NCI-H1417 treated with DMSO at 0.1 percent for 48 hours (cell line): ENCODE data around the gene RNF213.
"Not testable (repeated sequence)": the region's sequence is repeated elsewhere in the genome, so short reads cannot be mapped to it uniquely, and the experiment has no call there.

Experiments used
- DNase-seq: peaks from one replicate; lab custom pipeline; 2025; lab: John Stamatoyannopoulos, UW

RNF213 gene

DNA sequence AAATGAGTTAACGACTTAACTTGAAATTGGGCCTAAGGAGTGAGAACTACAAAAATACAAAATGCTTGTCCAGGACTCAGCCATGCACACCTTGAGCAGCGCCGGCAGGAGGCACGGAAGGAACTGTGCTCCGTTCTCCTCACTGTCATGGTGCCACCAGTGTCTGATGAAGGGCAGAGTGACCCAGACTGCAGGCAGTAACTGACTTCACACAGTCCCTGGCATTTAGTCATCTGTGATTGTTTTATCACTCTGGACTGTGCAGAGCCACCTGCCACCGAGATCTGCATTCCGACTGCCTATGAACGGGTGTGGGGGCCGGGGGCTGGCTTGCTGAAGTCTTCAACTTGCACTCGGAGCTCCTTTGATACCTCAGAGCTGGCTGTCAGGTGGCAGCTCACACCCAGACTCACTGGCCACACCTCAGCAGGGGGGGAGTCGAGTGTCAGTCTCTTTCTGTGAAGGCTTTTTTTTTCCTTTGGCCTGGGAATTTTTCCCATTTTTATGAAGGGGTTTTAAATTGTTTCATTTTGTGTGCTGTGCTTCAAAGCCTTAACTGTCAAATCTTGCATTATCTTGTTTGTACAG lies 134.1 kb downstream of the RNF213 start:
- DNase-seq = no peak

DNA sequence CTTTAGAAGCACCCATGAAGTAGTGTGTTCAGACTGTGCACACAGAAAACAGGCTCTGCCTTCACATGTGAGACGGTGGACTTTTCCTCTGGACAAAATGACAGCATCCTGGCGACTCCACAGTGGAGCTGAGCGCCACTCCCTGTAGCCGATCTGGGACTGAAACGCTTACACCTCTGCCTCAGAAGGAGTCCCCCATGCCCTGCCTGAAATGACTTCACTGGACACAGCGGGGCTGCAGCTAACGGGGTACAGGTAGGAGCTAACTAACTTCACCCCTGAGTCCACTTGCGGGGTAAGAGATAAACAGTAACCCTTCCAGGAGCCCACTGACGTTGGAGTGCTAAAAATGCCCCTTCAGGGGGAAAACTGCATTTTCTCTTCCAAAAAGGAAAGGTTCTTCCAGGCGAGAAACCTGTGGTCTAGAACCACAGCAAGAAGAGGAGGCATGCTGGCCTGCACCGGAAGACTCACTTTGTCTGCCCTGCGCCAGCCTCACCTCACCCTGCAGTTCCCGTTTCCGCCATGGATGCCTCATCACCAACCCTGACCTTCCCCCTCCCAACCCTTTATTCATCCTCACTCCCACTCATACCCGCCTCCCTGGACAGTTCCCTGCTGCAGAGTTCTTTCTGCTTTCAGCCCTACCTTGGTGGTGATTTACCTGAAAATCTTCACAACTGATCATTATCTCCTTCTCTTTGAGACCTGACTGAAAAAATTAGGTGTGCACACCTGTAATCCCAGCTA lies 134.9 kb downstream of the RNF213 start:
- DNase-seq = no peak

DNA sequence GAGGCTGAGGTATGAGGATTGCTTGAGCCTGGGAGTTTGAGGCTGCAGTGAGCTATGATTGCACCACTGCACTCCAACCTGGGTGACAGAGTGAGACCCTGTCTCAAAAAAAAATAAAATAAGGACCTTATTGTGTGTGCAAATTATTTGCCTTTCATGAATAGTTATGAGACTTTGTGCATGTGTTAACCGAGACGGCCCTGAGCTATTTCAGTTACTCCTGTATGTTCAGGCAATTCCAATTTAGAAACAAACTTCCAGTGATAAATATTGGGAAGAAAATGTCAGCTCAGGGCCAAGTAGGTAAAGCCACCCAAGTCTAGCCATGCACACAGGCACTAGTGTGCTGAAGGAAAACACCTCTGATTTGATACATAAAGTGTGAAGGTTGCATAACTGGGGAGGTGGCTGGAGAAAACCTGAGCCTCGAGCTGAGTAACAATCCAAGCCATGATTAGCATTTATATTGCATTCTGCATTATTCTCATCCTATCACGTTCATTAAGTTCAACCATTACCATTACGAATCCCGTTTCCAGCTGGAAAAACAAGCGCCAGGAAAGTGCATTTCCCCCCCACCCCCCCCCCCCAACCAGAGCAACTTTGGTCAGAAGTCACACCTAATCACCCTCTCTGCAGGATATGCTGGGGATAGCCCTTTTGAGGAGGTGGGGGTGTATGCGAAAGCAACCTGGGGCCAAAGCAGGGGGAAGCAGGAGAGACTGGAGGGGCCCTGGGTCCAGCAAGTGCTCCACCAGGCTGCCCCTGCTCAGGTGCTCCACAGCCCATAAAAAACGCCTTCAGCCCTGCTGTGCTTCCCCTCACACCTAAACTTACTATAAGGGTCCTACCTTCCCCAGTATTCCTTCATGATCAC lies 135.7 kb downstream of the RNF213 start:
- no peak for DNase-seq

DNA sequence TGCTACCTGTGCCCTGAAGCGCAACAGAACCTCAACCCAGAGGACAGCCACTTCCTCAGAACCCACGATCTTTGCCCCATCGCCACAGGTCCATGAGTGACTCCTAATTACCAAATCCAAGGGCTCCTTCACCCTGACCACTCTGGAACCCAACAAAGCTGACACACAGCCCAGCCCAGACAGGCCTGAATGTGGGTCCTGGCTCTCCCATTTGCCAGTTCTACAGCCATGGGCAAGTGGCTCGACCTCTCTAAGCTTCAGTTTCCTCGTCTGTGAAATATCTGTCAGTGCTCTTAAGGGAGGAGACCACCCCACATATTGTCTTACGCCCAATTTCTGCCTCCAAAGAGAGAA lies 136.4 kb downstream of the RNF213 start:
- no peak for DNase-seq

DNA sequence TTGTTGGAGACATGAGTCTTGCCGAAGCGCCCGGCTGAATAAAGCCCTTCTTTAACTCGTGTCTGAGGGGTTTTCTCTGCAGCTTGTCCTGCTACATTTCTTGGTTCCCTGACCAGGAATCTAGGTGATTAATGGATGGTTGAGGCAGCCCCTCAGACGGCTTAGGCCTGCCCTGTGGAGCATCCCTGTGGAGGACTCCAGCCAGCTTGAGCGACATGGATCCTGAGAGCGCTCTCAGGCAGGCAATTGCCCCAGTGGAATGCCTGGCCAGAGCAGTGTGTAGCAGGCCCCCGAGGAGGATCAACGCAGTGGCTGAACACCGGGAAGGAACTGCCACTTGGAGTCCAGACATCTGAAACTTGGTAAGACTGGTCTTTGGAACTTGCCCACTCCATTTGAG lies 137.0 kb downstream of the RNF213 start:
- DNase-seq = no peak

DNA sequence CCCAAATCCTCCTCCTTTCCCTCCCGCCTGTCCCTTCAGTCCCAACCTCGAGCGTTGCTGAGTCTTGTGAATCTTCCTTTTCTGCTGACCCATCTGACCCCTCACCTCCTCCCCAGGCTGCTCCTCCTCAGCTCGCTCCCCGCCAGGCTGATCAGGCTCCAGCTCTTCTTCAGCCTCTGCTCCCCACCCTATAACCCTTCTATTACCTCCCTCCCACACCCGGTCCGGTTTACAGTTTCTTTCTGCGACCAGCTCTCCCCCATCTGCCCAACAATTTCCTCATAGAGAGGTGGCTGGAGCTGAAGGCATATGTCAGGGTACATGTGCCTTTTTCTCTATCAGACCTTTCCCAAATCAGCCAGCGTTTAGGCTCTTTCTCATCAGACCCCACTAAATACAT lies 140.4 kb downstream of the RNF213 start:
- not testable (repeated sequence) for DNase-seq

DNA sequence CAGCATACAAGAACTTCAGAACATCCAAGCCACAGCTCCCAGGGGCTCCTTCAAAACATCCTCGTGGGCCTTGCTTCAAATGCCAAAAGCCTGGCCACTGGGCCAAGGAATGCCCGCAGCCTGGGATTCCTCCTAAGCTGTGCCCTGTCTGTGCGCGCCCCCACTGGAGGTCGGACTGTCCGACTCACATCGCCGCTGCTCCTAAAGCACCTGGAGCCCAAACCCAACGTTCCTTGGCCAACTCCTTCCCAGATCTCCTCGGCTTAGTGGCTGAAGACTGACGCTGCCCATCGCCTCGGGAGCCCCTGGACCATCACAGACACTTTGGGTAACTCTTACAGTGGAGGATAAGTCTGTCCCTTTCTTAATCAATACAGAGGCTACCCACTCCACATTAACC lies 141.4 kb downstream of the RNF213 start:
- not testable (repeated sequence) for DNase-seq

DNA sequence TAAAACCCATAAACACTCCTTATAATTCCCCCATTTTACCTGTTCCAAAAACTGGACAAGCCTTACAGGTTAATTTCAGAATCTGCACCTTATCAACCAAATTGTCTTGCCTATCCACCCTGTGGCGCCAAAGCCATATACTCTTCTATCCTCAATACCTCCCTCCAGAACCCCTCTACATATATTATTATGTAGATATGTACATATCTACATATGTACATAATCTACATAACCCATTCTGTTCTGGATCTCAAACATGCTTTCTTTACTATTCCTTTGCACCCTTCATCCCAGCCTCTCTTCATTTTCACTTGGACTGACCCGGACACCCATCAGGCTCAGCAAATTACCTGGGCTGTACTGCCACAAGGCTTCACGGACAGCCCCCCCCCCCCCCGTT lies 142.3 kb downstream of the RNF213 start:
- no peak for DNase-seq

DNA sequence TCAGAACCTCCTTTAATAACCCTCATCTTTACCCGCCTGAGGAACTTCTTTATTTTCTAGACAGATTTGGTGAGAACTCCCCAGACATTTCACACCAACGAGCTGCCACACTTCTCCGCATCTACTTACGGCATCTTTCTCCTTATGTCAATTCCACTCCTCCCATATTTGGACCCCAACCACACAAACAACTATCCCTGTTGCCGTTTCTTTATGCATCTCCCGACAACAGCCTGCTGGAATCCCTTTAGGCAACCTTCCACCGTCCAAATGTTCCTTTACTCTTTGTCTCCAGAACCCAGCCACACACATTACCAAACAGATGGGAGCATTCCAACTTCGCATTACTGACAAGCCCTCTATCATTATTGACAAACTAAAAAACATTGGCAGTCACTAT lies 145.5 kb downstream of the RNF213 start:
- DNase-seq = no peak

DNA sequence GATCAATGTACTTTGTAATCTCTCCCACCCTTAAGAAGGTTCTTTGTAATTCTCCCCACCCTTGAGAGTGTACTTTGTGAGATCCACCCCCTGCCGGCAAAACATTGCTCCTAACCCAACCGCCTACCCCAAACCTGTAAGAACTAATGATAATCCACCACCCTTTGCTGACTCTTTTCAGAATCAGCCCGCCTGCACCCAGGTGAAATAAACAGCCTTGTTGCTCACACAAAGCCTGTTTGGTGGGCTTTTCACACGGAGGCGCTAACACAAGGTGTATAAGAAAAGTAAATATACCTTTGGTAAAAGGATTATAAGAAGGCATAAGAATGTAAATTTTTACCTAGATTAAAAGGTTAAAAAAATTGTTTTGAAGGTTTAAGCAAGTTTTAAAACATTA lies 147.3 kb downstream of the RNF213 start:
- DNase-seq = not testable (repeated sequence)

DNA sequence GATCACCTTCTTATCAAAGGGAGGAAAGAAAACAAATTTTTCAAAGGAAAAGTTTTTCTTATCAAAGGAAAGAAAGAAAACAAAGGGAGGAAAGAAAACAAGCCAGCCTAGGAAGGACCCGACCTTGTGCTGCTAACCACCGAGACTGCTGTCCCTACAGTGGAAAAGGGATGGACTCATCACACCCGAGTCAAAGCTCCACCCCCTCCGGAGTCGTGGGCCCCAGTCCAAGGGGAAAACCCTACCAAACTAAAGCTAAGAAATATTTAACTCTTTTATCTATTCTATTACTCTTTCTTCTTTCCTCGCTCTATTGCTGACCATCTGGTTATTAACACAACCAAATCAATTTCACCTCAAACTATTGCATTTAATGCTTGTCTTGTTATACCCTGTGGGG lies 148.2 kb downstream of the RNF213 start:
- DNase-seq = no peak

DNA sequence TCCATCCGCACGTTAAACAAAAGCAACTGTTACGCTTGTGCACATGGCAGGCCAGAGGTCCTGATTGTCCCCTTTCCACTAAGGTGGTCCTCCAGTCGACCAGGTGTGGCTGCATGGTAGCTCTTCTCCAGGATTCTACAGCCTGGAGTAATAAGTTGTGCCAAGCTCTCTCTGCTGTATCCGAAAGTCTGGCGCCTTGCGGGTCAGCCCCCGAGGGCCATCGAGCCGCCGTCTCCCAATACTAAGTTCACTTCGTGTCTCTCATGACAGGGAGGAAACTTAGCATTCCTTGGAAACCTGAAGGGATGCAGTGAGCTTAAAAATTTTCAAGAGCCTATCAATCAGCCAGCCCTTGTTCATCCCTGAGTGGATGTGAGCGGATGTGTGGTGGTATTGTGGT lies 149.0 kb downstream of the RNF213 start:
- no peak for DNase-seq

DNA sequence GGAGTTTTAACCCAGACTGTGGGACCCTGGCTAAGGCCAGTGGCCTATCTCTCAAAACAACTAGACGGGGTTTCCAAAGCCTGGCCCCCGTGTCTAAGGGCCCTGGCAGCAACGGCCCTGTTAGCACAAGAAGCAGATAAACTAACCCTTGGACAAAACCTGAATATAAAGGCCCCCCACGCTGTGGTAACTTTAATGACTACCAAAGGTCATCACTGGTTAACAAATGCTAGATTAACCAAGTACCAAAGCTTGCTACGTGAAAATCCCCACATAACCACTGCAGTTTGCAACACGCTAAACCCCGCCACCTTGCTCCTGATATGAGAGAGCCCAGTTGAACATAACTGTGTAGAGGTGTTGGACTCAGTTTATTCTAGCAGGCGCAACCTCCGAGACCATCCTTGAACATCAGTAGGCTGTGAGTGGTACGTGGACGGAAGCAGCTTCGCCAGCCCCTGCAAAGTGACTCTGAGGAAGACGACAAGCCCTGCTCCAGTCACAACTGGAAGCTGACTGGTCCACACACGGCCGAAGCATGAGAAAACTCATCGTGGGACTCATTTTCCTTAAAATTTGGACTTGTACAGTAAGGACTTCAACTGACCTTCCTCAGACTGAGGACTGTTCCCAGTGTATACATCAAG lies 149.9 kb downstream of the RNF213 start:
- DNase-seq = not testable (repeated sequence)

DNA sequence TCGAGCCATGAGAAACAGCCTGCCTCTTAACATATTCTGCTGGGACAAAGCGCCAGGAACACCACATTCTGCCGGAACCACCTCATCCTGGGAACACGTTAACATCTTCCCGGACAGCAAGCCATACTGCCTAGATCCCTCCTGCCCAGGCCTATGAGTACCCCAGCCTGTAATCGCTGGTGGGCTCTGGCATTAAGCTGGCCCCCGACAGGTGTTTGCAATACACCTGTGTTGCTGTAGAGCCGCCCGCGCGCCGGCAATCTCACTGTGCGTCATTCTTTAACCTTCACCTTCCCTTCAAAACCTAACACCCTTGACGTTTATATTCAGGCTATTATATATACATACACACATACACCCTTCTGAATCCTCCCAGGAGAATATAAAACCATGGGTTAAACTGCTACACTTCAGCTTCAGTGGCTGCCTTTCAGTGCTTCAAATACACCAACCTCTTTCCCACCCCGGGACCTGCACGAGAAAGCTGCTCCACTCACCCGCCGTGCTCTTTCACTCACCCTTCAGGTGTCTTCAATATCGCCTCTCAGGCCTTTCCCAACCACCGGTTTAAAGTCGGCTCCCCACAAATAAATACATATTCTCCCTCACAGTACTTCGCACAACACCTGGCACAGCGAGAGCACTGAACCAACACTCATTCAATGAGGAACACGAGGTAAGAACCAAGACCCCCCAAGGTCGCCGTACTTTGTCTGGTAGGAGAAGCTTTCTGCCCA lies 153.3 kb downstream of the RNF213 start:
- DNase-seq = no peak

DNA sequence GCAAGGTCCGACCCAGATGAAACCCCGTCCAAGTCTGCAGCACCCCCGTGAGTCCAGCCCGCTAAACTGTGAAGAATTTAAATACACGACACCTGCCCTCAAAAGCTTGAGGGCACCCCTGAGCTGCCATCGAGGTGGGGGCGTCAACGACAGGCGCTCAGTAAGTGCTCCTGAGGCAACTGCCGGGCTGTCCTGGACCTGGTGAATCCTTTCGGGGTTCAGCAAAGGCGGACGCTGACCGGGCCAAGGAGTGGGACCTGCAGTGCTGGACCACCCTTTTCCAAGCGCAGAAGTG lies 153.8 kb downstream of the RNF213 start:
- no peak for DNase-seq

DNA sequence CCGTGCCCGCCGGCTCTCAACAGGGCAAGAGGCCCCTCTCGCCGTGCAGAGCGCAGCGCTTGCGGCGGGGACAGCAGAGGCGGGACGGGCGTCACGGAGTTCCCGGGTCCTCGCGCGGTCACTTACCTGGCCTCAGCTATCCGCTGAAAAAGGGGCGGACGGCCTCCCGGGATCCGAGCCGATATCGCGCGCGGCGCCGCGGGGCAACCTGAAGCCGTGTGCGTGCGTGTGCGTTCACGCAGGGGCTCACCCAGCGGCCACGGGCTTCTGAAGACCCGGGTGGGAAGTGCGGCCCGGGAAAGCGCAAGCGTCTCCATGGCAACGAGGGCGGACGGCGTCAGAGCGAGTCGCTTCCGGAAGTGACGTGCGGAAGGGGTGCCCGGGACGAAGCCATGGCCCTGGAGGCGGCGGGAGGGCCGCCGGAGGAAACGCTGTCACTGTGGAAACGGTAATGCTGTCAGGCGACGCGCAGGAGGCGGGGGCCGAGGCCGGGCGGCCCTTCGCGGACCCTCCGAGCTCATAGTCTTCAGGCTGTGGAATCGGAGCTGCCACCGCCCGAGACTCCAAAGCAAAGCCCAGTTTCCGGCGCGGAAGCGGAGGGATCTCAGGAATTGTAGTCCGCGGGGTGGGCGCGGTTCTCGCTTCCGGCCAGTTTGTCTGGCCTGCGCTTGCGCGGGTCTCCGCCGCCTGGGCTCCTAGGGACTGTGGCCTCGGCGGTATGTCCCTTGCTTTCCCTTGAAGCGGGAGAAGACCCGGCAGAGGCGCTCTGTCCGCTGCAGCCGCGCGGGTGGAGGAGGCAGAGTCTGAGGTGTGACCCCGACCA lies 154.4 kb downstream of the RNF213 start, which contains the start of gene ENDOV:
Gene ENDOV (plus strand): TSS at position 365 of the 823 bp plus-strand sequence. CDS start 28 bp downstream, at position 393.
- DNase-seq = peak; percentile 59

DNA sequence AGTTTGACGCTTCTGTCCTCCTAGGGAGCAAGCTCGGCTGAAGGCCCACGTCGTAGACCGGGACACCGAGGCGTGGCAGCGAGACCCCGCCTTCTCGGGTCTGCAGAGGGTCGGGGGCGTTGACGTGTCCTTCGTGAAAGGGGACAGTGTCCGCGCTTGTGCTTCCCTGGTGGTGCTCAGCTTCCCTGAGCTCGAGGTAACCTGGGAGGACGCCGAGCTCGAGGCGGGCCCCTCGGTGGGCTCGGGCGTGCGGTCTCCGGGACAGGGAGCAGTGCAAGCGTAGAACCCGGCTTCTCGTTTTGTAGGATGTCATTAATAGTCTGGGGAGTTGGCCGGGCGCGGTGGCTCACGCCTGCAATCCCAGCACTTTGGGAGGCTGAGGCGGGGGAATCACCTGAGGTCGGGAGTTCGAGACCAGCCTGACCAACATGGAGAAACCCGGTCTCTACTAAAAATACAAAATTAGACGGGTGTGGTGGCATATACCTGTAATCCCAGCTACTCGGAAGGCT lies 155.0 kb downstream of the RNF213 start:
- no peak for DNase-seq

DNA sequence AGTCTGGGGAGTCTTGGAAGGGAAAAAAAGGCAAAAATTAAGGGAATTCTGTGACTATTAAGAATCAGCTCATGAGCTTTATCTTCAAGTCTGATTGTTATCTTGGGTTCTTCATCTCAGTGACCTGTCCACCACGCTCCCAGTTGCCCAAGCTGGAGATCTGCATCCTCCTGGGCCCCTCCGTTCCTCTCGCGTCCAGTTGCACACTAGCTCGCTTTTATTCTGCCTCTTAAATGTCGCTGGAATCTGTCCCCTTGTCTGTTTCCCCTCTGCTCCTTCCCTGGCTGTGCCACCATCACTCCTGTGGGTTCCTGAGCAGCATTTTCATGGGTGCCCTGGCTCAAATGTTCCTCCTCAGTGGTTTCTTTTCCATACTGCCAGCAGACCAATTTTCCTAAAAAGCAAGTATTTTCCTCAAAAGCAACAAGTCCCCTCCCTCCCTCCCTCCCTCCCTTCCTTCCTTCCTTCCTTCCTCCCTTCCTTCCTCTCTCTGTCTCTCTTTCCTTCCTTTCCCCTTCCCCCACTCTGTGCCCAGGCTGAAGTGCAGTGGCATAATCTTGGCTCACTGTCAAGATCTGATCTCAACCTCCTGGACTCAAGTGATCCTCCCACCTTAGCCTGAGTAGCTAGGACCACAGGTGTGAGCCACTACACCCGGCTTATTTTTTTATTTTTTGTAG lies 155.7 kb downstream of the RNF213 start:
- DNase-seq = no peak

DNA sequence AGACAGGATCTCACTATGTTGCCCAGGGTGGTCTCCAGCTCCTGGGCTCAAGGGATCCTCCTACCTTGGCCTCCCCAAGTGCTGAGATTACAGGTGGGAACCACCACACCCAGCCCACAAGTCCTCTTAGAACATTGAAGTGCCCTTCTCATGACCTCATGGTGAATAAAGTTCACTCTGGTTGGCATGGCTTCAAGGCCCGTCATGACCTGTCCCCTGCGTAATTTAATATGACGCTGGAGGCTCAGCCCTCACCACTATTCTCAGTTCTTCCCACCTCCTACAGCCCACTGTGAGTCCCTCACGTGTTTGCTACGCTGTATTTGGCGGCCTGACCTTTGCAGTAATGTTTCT lies 156.3 kb downstream of the RNF213 start:
- no peak for DNase-seq

DNA sequence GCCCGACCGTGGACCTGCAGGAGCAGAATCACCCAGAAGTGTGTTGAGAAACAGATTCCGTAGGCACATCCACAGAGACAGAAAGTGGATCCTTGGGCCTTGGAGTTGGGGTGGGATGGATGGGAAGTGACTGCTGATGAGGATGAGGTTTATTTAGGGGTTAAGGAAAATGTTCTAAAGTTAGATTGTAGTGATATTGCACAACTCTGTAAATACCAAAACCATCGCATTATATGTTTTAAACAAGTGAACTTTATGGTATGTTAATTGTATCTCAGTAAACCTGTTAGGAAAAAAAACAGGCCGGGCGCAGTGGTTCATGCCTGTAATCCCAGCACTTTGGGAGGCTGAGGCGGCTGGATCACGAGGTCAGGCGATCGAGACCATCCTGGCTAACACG lies 157.9 kb downstream of the RNF213 start:
- DNase-seq = no peak
